Left ventricle myocardium inferior (tissue), 1 donor: Measurements from ENCODE around the gene ROS1. TPM values are rescaled to one million over a fixed set of nuclear protein-coding genes. Genes with fewer than 3 reads are reported as not detected.

Experiments
- DNase-seq: peaks from one replicate; pipeline ENCODE4 v3.0.0-alpha.2; 2020
- H3K27ac ChIP-seq: fragments of 200-600 bp; replicated peaks from 2 replicates; pipeline ENCODE4 v1.8.0; 2021
- H3K27me3 ChIP-seq: fragments of 200-600 bp; 2 replicates; pipeline ENCODE4 v1.8.0; 2021; ENCODE audit warnings: low read depth
- H3K36me3 ChIP-seq: fragments of 200-600 bp; 2 replicates; pipeline ENCODE4 v1.8.0; 2021
- H3K4me1 ChIP-seq: fragments of 200-600 bp; 2 replicates; pipeline ENCODE4 v1.8.0; 2021
- H3K4me3 ChIP-seq: fragments of 200-600 bp; 2 replicates; pipeline ENCODE4 v1.8.0; 2021; ENCODE audit warnings: mild to moderate bottlenecking, moderate library complexity
- H3K9me3 ChIP-seq: fragments of 200-600 bp; replicated peaks from 2 replicates; pipeline ENCODE4 v1.8.0; 2021
- CTCF ChIP-seq: fragments of 200-600 bp; IDR thresholded peaks from 2 replicates; pipeline ENCODE4 v1.8.0; 2021; ENCODE audit warnings: antibody characterized with exemption, mild to moderate bottlenecking, borderline replicate concordance
- intact Hi-C: fragments of 100-400 bp; cut with micrococcal nuclease; formaldehyde crosslinking; loops from one replicate; pipeline ENCODE4 v1.11.0; 2022
- total RNA-seq: library from RNA; stranded (reverse); fragmentation: NEBNext Ultra II Directional; extraction: Animal tissue kit (Norgen Biotek cat#: 25700); gene quantifications from one replicate; pipeline ENCODE4 v1.2.1, GENCODE V29; 2021
- donor health status: DM: no; HTN: yes; CAD: no; lungs with severe emphysema.

ROS1 gene
- total RNA-seq, 1 donor from 2014 or later: 0.08 TPM

DNA sequence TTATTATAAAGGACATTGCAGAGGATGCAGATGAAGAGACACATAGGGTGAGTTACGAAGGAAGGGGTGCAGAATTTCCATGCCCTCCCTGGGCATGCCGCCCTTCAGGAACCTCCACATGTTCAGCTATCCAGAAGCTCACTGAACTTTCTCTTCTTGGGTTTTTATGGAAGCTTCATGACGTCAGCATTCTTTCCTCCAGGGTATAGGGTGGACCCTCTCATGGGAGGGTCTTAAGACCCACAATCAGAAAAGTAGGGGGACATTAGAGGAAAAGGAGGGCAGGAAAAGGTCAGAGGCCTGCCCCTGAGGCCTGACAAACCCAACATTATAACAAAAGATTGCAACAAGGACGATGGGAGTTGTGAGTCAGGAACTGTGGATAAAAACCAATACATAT is 42.1 kb upstream of the ROS1 start:
- intact Hi-C loops: no loop called here
- Histone ChIP-seq H3K27me3 (peaks cover 5% of the 10 kb centered on the region), H3K36me3 (no peaks in the 10 kb centered on the region), H3K4me3 (no peak overlapping the region), H3K4me1 (no peaks in the 10 kb centered on the region), H3K27ac (no peak overlapping the region), H3K9me3 (no peaks in the 10 kb centered on the region)
- no peak for DNase-seq
- no peak for TF ChIP-seq CTCF

- no peak for TF ChIP-seq CTCF
- peaks cover 2% of the 10 kb centered on the region for H3K27me3 ChIP-seq
- intact Hi-C loops: no loop called here
- no peaks in the 10 kb centered on the region for H3K4me1 ChIP-seq
- no peak overlapping the region for H3K27ac ChIP-seq
- no peak overlapping the region for H3K4me3 ChIP-seq
- no peak for DNase-seq
- H3K36me3 ChIP-seq: no peaks in the 10 kb centered on the region
- H3K9me3 ChIP-seq: no peaks in the 10 kb centered on the region
Measured at GRCh38 chr6:117465691-117466090, 39.9 kb upstream of the ROS1 start.

DNA sequence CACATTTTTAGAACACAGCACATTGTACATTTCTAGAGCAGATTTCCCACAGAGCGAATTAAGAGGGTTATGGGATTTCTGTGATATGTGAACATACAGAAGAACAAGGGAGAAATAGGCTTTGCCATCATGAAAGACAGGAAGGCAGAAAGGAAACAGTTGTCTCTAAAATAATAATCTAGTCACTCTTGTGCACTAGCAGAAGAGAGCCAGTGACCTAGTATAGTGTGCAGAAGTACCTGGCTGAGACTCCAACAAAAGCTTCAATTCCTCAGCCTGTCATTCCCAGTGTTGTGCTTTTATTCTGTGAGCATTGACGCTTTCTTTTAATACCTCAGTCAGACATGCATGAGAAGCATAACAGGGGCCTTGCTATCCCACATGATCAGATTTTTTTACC is 39.0 kb upstream of the ROS1 start:
- Histone ChIP-seq H3K4me3 (no peak overlapping the region), H3K27ac (no peak overlapping the region), H3K4me1 (no peaks in the 10 kb centered on the region), H3K27me3 (no peaks in the 10 kb centered on the region), H3K36me3 (no peaks in the 10 kb centered on the region), H3K9me3 (no peaks in the 10 kb centered on the region)
- TF ChIP-seq CTCF: no peak
- intact Hi-C loops: no loop called here
- no peak for DNase-seq

- Histone ChIP-seq H3K27me3 (no peaks in the 10 kb centered on the region), H3K4me1 (no peaks in the 10 kb centered on the region), H3K27ac (no peak overlapping the region), H3K36me3 (no peaks in the 10 kb centered on the region), H3K9me3 (no peaks in the 10 kb centered on the region), H3K4me3 (no peak overlapping the region)
- intact Hi-C loops: no loop called here
- no peak for DNase-seq
- TF ChIP-seq CTCF: no peak
Measured at GRCh38 chr6:117463762-117464665, 38.3 kb upstream of the ROS1 start.

- no peaks in the 10 kb centered on the region for H3K36me3 ChIP-seq
- no peaks in the 10 kb centered on the region for H3K27me3 ChIP-seq
- no peak for TF ChIP-seq CTCF
- H3K4me1 ChIP-seq: no peaks in the 10 kb centered on the region
- no peak overlapping the region for H3K4me3 ChIP-seq
- no peaks in the 10 kb centered on the region for H3K9me3 ChIP-seq
- intact Hi-C loops: no loop called here
- no peak overlapping the region for H3K27ac ChIP-seq
- no peak for DNase-seq
Measured at GRCh38 chr6:117459204-117459944, 33.6 kb upstream of the ROS1 start.
